Measurements from ENCODE around the gene SLC4A5. TPM values are rescaled to one million over a fixed set of nuclear protein-coding genes. Genes with fewer than 3 reads are reported as not detected.

The SLC4A5 gene
- total RNA-seq, 6 donors from 2014 or later = 3.2 to 47.1 (median 11.0) TPM

DNA sequence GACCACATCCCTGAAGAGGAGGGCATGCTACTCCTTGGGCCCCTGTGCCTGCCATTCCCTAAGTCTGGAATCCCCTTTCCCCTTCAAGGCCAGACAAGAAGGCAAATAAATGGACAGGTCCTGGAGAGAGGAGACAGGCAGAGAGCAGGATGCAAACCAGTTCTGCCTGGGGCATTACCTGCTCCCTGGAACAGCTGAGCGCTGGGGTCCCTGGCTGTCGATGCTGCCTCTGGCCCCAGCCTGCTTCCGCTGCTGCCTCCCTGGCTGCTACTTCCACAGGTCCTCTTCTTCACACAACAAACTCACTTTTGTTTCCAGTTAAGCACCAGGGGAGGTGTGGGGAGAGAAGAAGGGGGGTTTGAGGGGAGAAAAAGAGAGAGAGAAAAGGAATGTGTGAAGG, 53.1 kb downstream of the SLC4A5 start:
- TF ChIP-seq CTCF (IDR thresholded peaks at IDR 0.05) (no peak), EP300 (IDR thresholded peaks at IDR 0.05) (no peak)
- Histone ChIP-seq H3K27ac (peak overlapping the region in 2 of 4 donors; percentile 53 to 78), H3K9me3 (no peaks in the 10 kb centered on the region), H3K27me3 (no peaks in the 10 kb centered on the region), H3K4me1 (peaks cover 9 to 44% (median 20%) of the 10 kb centered on the region in 4 donors), H3K4me3 (no peak overlapping the region), H3K36me3 (no peaks in the 10 kb centered on the region)
- no peak for ATAC-seq (ENCODE audit: low FRiP score in 2 of 2)
- 56 to 70% methylated on average over 3 of the region's 3 CpGs for WGBS, 2 donors
- DNase-seq = peak in 1 of 2 donors; percentile 33

- H3K27ac ChIP-seq = no peak overlapping the region
- peaks cover 0 to 4% (median 2%) of the 10 kb centered on the region in 4 donors for H3K36me3 ChIP-seq
- WGBS, 2 donors = 86 to 89% methylated on average over 6 of the region's 6 CpGs
- no peak for ATAC-seq (ENCODE audit: low FRiP score in 2 of 2)
- H3K27me3 ChIP-seq = no peaks in the 10 kb centered on the region
- peaks cover 6 to 19% (median 13%) of the 10 kb centered on the region in 4 donors for H3K4me1 ChIP-seq
- DNase-seq = no peak
- H3K9me3 ChIP-seq = no peaks in the 10 kb centered on the region
- TF ChIP-seq CTCF (IDR thresholded peaks at IDR 0.05) (no peak), POLR2A (IDR thresholded peaks at IDR 0.05) (no peak), POLR2AphosphoS5 (IDR thresholded peaks at IDR 0.05) (no peak), EP300 (IDR thresholded peaks at IDR 0.05) (no peak)
- H3K4me3 ChIP-seq = no peak overlapping the region
Observed at GRCh38 chr2:74286725-74287124, 56.5 kb downstream of the SLC4A5 start.

DNA sequence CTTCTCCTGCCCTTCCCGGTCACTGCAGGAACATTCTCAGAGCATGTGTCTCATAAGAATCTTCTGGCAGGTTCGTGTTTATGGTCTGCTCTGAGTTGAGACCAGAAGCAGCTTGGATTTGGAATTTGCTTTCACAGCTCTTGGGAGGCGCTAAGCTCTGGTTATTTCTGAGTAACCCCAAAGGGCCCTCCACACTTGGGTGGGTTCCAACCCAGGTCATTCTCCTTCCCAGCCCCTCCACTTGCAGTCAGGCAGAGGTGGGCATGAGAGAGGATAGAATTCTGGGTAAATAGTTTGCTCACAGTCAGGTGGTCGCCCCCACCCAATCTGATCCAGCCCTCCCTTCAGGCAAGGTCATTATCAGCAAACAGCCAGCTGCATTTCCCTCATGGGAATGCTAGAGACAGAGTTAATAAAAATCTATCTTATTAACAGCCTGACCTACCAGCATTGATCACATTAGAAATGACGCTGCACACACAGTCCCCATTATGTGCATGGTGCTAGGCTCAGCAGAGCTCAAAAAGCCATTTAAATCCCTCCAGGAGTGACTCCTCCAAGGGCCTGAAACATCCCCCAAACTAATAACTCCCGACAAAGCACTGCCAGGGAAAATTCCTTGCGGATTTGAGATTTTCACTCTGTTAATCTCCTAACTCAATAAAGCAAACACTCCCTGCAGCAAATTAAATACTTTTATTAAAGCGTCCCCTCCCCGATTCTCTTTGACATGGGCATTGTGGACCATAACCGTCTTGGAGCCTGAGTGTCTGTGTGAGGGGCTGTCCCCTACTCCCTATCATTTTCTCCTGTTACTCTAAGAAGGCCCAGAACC, 61.9 kb downstream of the SLC4A5 start:
- H3K27me3 ChIP-seq = no peaks in the 10 kb centered on the region
- WGBS, 2 donors = 79 to 84% methylated on average over 10 of the region's 10 CpGs
- H3K36me3 ChIP-seq = peaks cover 0 to 4% (median 2%) of the 10 kb centered on the region in 4 donors
- H3K9me3 ChIP-seq = no peaks in the 10 kb centered on the region
- no peak for DNase-seq
- H3K4me1 ChIP-seq = no peaks in the 10 kb centered on the region
- H3K27ac ChIP-seq = no peak overlapping the region
- TF ChIP-seq EP300 (IDR thresholded peaks at IDR 0.05) (no peak), POLR2A (IDR thresholded peaks at IDR 0.05) (no peak), CTCF (IDR thresholded peaks at IDR 0.05) (no peak), POLR2AphosphoS5 (IDR thresholded peaks at IDR 0.05) (no peak)
- no peak overlapping the region for H3K4me3 ChIP-seq
- no peak for ATAC-seq (ENCODE audit: low FRiP score in 2 of 2)

- Histone ChIP-seq H3K4me3 (no peak overlapping the region), H3K36me3 (peaks cover 0 to 4% (median 2%) of the 10 kb centered on the region in 4 donors), H3K4me1 (no peaks in the 10 kb centered on the region), H3K27me3 (no peaks in the 10 kb centered on the region), H3K27ac (no peak overlapping the region), H3K9me3 (no peaks in the 10 kb centered on the region)
- ATAC-seq (ENCODE audit: low FRiP score in 2 of 2) = no peak
- WGBS, 2 donors = 90 to 94% methylated on average over 4 of the region's 4 CpGs
- no peak for DNase-seq
- TF ChIP-seq POLR2AphosphoS5 (IDR thresholded peaks at IDR 0.05) (no peak), CTCF (IDR thresholded peaks at IDR 0.05) (no peak), POLR2A (IDR thresholded peaks at IDR 0.05) (no peak), EP300 (IDR thresholded peaks at IDR 0.05) (no peak)
Observed at GRCh38 chr2:74278694-74279093, 64.5 kb downstream of the SLC4A5 start.

- no peaks in the 10 kb centered on the region for H3K27me3 ChIP-seq
- no peaks in the 10 kb centered on the region for H3K9me3 ChIP-seq
- H3K4me1 ChIP-seq = no peaks in the 10 kb centered on the region
- H3K27ac ChIP-seq = no peak overlapping the region
- peaks cover 0 to 3% (median under 1%) of the 10 kb centered on the region in 4 donors for H3K36me3 ChIP-seq
- WGBS, 2 donors = 75 to 80% methylated on average over 2 of the region's 2 CpGs
- DNase-seq (no peak), ATAC-seq (ENCODE audit: low FRiP score in 2 of 2) (no peak)
- no peak overlapping the region for H3K4me3 ChIP-seq
- no peak for TF ChIP-seq EP300 (IDR thresholded peaks at IDR 0.05)
- no peak for TF ChIP-seq POLR2A (IDR thresholded peaks at IDR 0.05)
- no peak for TF ChIP-seq CTCF (IDR thresholded peaks at IDR 0.05)
- TF ChIP-seq POLR2AphosphoS5 (IDR thresholded peaks at IDR 0.05) = no peak
Observed at GRCh38 chr2:74278176-74278575, 65.0 kb downstream of the SLC4A5 start.

Data from upper lobe of left lung (tissue), 6 donors.